Tongue (tissue), 2 donors: ENCODE measurements around the gene MEIS2. TPM values are rescaled to one million over a fixed set of nuclear protein-coding genes. Genes with fewer than 3 reads are reported as not detected.

Experiments
- DNase-seq: peaks from one replicate; pipeline ENCODE4 v3.0.0-alpha.2; 2015
- total RNA-seq: library from RNA; depleted of rRNA; stranded (reverse); fragments of >200 nt; gene quantifications from one replicate; pipeline ENCODE4 v1.2.3, GENCODE V29; 2014

The MEIS2 gene
- total RNA-seq, 1 donor from 2014 or later, result 42.1 TPM

GRCh38 chr15:37112171-37112570 is 11.8 kb upstream of the MEIS2 start:
- no peak for DNase-seq

GRCh38 chr15:37111427-37111717 is 11.0 kb upstream of the MEIS2 start:
- no peak for DNase-seq

GRCh38 chr15:37109872-37110572 is 9.7 kb upstream of the MEIS2 start:
- DNase-seq, result peak; percentile 67

- DNase-seq, result peak; percentile 56
These were observed 9.0 kb upstream of the MEIS2 start for GRCh38 chr15:37109168-37109871.

GRCh38 chr15:37108381-37109167 is 8.2 kb upstream of the MEIS2 start:
- DNase-seq, result no peak

- DNase-seq, result no peak
These were observed 7.5 kb upstream of the MEIS2 start for GRCh38 chr15:37107744-37108380.

- DNase-seq, result no peak
These were observed 6.9 kb upstream of the MEIS2 start for GRCh38 chr15:37107071-37107743.

- peak; percentile 91 for DNase-seq
These were observed 6.2 kb upstream of the MEIS2 start for GRCh38 chr15:37106490-37107001.

GRCh38 chr15:37105889-37106288 is 5.5 kb upstream of the MEIS2 start:
- no peak for DNase-seq

GRCh38 chr15:37105029-37105428 is 4.7 kb upstream of the MEIS2 start:
- DNase-seq, result no peak

- DNase-seq, result peak; percentile 66
These were observed 4.2 kb upstream of the MEIS2 start for GRCh38 chr15:37104424-37104981.

- DNase-seq, result no peak
These were observed 3.4 kb upstream of the MEIS2 start for GRCh38 chr15:37103475-37104423.

GRCh38 chr15:37103163-37103435 is 2.8 kb upstream of the MEIS2 start:
- no peak for DNase-seq

- DNase-seq, result no peak
These were observed 2.2 kb upstream of the MEIS2 start for GRCh38 chr15:37102305-37103162.

- peak; percentile 89 for DNase-seq
These were observed 1.6 kb upstream of the MEIS2 start for GRCh38 chr15:37101980-37102304.

GRCh38 chr15:37100966-37101215 is 542 bp upstream of the MEIS2 start:
- no peak for DNase-seq

GRCh38 chr15:37099319-37100108 is 835 bp downstream of the MEIS2 start:
- peak; percentile 82 for DNase-seq

- DNase-seq, result peak; percentile 69
These were observed 1.7 kb downstream of the MEIS2 start for GRCh38 chr15:37098468-37099318.
